GM10248 (cell line): ENCODE results near the gene PCNX4.

Source experiments
- CTCF ChIA-PET: fragments of 300-600 bp; sonication (Branson Sonifier 250); formaldehyde crosslinking; extraction: SDS; loops from one replicate; lab custom pipeline; 2021; ENCODE audit warnings: antibody characterized with exemption; lab: Yijun Ruan, JAX
- POLR2A ChIA-PET: fragments of 350-650 bp; sonication (Branson Sonifier 250); formaldehyde crosslinking; extraction: SDS; loops from one replicate; lab custom pipeline; 2020; ENCODE audit warnings: antibody characterized with exemption; lab: Yijun Ruan, JAX
- DNase-seq: peaks from one replicate; pipeline ENCODE4 v3.0.0; 2012; ENCODE audit errors: extremely low spot score
- CTCF ChIP-seq: IDR thresholded peaks from 2 replicates; pipeline ENCODE4 v1.5.1; 2012; ENCODE audit warnings: mild to moderate bottlenecking, low read depth; ENCODE audit errors: extremely low read depth, missing control alignments, control extremely low read depth

PCNX4 gene

GRCh38 chr14:60189923-60190840 lies 98.5 kb downstream of the PCNX4 start:
- no peak for TF ChIP-seq CTCF
- CTCF ChIA-PET = interaction anchor here (0.6 to 9.7 kb wide), 14 partner anchors 10 to 1062 kb away, joined by 3 to 121 read pairs (median 3); partner anchors contain the start of gene PPM1A
- no peak for DNase-seq
- POLR2A ChIA-PET = interaction anchor here (1.2 kb wide), 1 partner anchor 59 kb away, joined by 3 read pairs; the partner anchor contains the start of gene PPM1A

GRCh38 chr14:60195179-60195810 lies 103.6 kb downstream of the PCNX4 start:
- peak; percentile 56 for TF ChIP-seq CTCF
- no peak for DNase-seq
- CTCF ChIA-PET = interaction anchor here (0.7 to 3.3 kb wide), 18 partner anchors 9 to 369 kb away, joined by 3 to 34 read pairs (median 3); no protein-coding TSS in a partner anchor
- POLR2A ChIA-PET = no interaction called here

- no peak for TF ChIP-seq CTCF
- POLR2A ChIA-PET = no interaction called here
These were observed 104.6 kb downstream of the PCNX4 start for GRCh38 chr14:60196291-60196690.

GRCh38 chr14:60197629-60198303 lies 106.0 kb downstream of the PCNX4 start:
- no peak for DNase-seq
- ChIA-PET CTCF (interaction anchor here (1.0 to 4.1 kb wide), 5 partner anchors 10 to 134 kb away, joined by 3 to 25 read pairs (median 3); partner anchors contain the start of gene PPM1A), POLR2A (no interaction called here)
- no peak for TF ChIP-seq CTCF

More at GRCh38 chr14:60196291-60196690, 104.6 kb downstream of the PCNX4 start:
- DNase-seq = no peak
- CTCF ChIA-PET = interaction anchor here (0.7 to 3.3 kb wide), 15 partner anchors 8 to 368 kb away, joined by 3 to 34 read pairs (median 3); no protein-coding TSS in a partner anchor

- CTCF ChIA-PET = interaction anchor here (0.6 to 4.1 kb wide), 5 partner anchors 12 to 141 kb away, joined by 3 to 25 read pairs (median 3); no protein-coding TSS in a partner anchor
- POLR2A ChIA-PET = no interaction called here
- no peak for DNase-seq
- no peak for TF ChIP-seq CTCF
These were observed 107.6 kb downstream of the PCNX4 start for GRCh38 chr14:60199321-60199720.
